ENCODE results near the gene CKB. TPM values are rescaled to one million over a fixed set of nuclear protein-coding genes. Genes with fewer than 3 reads are reported as not detected.

CKB gene
- total RNA-seq, 4 donors from 2014 or later = 190 to 373 (median 266) TPM

DNA sequence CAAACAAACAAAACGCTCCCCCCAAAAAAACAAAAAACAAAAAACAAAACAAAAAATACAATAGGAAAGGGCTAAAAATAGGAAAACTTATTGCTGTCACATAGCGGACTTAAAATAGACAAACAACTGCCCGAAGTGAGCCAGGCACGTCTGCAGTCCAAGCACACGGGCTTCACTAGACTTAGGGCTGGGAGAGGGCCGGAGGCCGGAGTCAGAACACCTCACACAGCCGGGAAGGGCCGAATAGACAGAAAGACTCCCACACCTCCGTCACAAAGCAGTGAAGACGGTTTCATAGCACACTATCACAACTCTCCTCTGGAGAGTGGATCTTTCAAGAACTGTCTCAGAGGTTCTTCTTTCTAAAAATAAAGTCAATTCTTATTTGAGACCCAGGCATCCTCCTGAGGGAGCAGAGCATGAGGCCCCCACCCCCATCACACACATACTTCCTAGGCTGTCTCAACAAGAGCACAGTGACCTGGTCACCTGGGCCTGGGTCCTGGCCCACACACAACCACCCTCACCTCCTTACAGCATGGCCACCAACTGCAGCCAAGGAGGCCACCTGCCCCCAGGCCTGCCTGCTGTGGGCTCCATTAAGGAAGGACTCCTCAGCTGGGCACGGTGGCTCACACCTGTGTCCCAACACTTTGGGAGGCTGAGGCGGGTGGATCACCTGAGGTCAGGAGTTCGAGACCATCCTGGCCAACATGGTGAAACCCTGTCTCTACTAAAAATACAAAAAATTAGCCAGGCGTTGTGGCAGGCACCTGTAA lies 33.1 kb upstream of the CKB start:
- H3K27ac ChIP-seq = no peak overlapping the region
- no peak overlapping the region for H3K4me3 ChIP-seq (replicated peaks in 1 of 3)
- H3K27me3 ChIP-seq = no peaks in the 10 kb centered on the region
- no peak for DNase-seq
- TF ChIP-seq, protein P1, sequence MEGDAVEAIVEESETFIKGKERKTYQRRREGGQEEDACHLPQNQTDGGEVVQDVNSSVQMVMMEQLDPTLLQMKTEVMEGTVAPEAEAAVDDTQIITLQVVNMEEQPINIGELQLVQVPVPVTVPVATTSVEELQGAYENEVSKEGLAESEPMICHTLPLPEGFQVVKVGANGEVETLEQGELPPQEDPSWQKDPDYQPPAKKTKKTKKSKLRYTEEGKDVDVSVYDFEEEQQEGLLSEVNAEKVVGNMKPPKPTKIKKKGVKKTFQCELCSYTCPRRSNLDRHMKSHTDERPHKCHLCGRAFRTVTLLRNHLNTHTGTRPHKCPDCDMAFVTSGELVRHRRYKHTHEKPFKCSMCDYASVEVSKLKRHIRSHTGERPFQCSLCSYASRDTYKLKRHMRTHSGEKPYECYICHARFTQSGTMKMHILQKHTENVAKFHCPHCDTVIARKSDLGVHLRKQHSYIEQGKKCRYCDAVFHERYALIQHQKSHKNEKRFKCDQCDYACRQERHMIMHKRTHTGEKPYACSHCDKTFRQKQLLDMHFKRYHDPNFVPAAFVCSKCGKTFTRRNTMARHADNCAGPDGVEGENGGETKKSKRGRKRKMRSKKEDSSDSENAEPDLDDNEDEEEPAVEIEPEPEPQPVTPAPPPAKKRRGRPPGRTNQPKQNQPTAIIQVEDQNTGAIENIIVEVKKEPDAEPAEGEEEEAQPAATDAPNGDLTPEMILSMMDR (IDR thresholded peaks at IDR 0.05) = no peak
- TF ChIP-seq POLR2A (IDR thresholded peaks at IDR 0.05) = no peak
- peaks cover 9 to 11% of the 10 kb centered on the region in 2 donors for H3K36me3 ChIP-seq
- H3K9me3 ChIP-seq = no peaks in the 10 kb centered on the region
- WGBS, 2 donors = 86 to 92% methylated on average over 15 of the region's 15 CpGs
- intact Hi-C loops (cut with DNase I) = no loop called here
- H3K4me1 ChIP-seq = peaks cover 58 to 84% of the 10 kb centered on the region in 2 donors

DNA sequence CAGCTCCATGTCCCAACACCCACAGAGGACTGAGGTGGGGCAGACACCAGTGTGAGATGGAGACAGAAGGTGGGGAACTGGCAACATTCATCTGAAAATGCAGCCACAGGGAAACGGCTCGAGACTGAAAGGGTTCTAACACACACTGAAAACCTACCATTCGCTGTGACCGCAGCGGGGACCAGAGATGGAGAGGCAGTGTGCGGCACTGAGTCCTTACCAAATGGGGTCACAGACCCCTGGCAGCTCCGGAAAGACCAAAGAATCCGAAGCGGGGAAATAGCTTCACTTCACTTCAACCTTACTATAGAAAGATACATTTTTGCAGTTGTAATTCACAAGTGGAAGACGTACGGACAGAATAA lies 30.2 kb upstream of the CKB start:
- no peak for TF ChIP-seq POLR2A (IDR thresholded peaks at IDR 0.05)
- TF ChIP-seq, protein P1 (IDR thresholded peaks at IDR 0.05) = no peak
- WGBS, 2 donors = 92 to 95% methylated on average over 11 of the region's 11 CpGs
- intact Hi-C loops (cut with DNase I) = no loop called here
- H3K4me3 ChIP-seq (replicated peaks in 1 of 3) = no peak overlapping the region
- H3K27me3 ChIP-seq = no peaks in the 10 kb centered on the region
- no peaks in the 10 kb centered on the region for H3K36me3 ChIP-seq
- DNase-seq = no peak
- H3K9me3 ChIP-seq = no peaks in the 10 kb centered on the region
- H3K27ac ChIP-seq = peak overlapping the region; percentile 95 to 99 (median 97)
- peaks cover 62 to 86% of the 10 kb centered on the region in 2 donors for H3K4me1 ChIP-seq

DNA sequence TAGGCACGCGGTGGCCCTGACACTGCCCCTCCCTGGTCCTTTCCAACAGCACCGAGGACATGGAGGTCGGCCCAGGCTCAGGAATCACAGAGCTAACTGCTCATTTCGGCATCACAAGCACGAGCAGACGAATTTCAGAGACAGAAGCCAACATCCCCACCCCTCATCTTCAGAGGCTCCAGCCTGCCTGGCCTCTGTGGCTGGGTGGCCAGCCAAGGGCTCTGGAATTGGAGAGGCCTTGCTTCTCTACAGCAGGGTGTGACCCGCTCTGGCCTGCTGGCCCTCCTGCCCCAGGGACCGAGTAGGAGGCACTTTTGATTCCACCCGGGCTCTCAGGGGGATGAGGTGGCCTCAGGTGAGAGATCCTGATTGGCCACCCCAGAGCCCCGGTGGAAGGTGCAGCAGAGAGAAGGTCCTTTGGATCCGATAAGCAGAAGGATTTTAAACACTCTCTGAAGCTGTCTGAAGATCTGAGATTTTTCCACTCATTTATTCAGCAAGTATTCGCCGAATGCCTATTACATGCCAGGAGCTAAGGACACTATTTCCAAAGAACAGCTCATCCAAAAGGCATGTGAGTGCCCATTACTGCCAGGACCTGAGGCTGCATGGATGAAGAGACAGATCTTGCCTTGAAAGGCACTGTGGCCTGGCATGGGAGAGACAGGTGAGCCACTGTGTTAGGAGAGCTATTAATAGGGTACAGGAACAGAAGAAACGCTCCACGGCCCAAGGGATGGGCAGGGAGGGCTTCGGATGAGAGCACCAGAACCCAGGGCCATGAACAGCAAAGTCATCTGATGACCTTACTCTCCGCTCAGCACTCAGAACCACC lies 29.6 kb upstream of the CKB start:
- intact Hi-C loops (cut with DNase I) = no loop called here
- no peaks in the 10 kb centered on the region for H3K36me3 ChIP-seq
- peak overlapping the region; percentile 95 to 99 (median 97) for H3K27ac ChIP-seq
- H3K4me1 ChIP-seq = peaks cover 58 to 84% of the 10 kb centered on the region in 2 donors
- H3K4me3 ChIP-seq (replicated peaks in 1 of 3) = peak overlapping the region in 1 of 3 donors; percentile 13
- TF ChIP-seq, protein P1 (IDR thresholded peaks at IDR 0.05) = no peak
- TF ChIP-seq POLR2A (IDR thresholded peaks at IDR 0.05) = peak; percentile 59 to 64
- DNase-seq = peak; percentile 94
- 34 to 40% methylated on average over 13 to 15 of the region's 18 CpGs for WGBS, 2 donors
- H3K27me3 ChIP-seq = no peaks in the 10 kb centered on the region
- H3K9me3 ChIP-seq = no peaks in the 10 kb centered on the region

DNA sequence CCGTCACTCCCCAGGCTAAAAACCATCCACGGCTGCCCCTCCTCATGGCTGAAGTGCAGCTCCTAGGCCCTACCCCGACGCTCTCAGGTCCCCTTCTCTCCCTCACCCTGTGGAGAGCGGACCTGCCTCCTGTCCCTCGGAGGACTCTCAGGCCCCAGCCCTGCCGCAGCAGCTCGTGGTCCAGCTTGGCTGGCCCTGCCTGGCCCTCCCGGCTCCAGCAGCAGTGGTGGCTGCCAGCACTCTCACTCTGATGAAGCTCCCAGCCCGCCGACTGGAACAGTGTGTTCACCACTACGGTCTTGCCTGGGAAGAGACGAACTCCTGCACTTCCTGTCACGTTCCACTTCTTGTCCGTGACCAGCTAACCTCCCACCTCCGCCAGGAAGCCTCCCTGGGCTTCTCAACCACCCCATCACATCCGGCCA lies 28.7 kb upstream of the CKB start:
- Histone ChIP-seq H3K27me3 (no peaks in the 10 kb centered on the region), H3K4me3 (replicated peaks in 1 of 3) (peak overlapping the region in 1 of 3 donors; percentile 13), H3K4me1 (peaks cover 58 to 89% of the 10 kb centered on the region in 2 donors), H3K36me3 (no peaks in the 10 kb centered on the region), H3K9me3 (no peaks in the 10 kb centered on the region), H3K27ac (peak overlapping the region; percentile 95 to 99 (median 97))
- TF ChIP-seq, protein P1 (IDR thresholded peaks at IDR 0.05) = no peak
- peak; percentile 41 to 43 for TF ChIP-seq POLR2A (IDR thresholded peaks at IDR 0.05)
- DNase-seq = peak; percentile 94 to 95
- whole genome bisulfite sequencing, 2 donors = 32 to 35% methylated on average over 13 to 15 of the region's 17 CpGs
- intact Hi-C loops (cut with DNase I) = no loop called here
